Suprapubic skin (tissue), 4 donors: ENCODE data around the gene IGF2R. TPM values are rescaled to one million over a fixed set of nuclear protein-coding genes. Genes with fewer than 3 reads are reported as not detected.
"Not testable (repeated sequence)": the region's sequence is repeated elsewhere in the genome, so short reads cannot be mapped to it uniquely, and the experiment has no call there.

ENCODE experiments used
- DNase-seq, 2 donors: peaks; one replicate each; pipeline ENCODE4 v3.0.0-alpha.2; 2019; ENCODE audit warnings: low spot score in 2 of 2
- H3K27ac ChIP-seq: fragments of 200-600 bp; sonication (generic); one replicate; pipeline ENCODE4 v1.5.1; 2019
- H3K27me3 ChIP-seq: fragments of 200-600 bp; sonication (generic); one replicate; pipeline ENCODE4 v1.5.1; 2019
- H3K36me3 ChIP-seq: fragments of 200-600 bp; sonication (generic); one replicate; pipeline ENCODE4 v1.5.1; 2019
- H3K4me1 ChIP-seq: fragments of 200-600 bp; sonication (generic); one replicate; pipeline ENCODE4 v1.5.1; 2019
- H3K4me3 ChIP-seq: fragments of 200-600 bp; sonication (generic); one replicate; pipeline ENCODE4 v1.5.1; 2019; ENCODE audit warnings: mild to moderate bottlenecking
- H3K9me3 ChIP-seq: fragments of 200-600 bp; sonication (generic); one replicate; pipeline ENCODE4 v1.5.1; 2019
- EP300 ChIP-seq: sonication (generic); formaldehyde crosslinking; IDR thresholded peaks from one replicate; pipeline ENCODE4 v1.6.1; 2017; ENCODE audit warnings: antibody characterized with exemption
- POLR2A ChIP-seq, 2 donors: fragments of 450-650 bp; IDR thresholded peaks; one replicate each; pipeline ENCODE4 v1.6.1; 2017; ENCODE audit warnings: antibody characterized with exemption in 2 of 2, mild to moderate bottlenecking in 2 of 2, moderate library complexity in 2 of 2
- POLR2AphosphoS5 ChIP-seq, 3 donors: sonication (generic); formaldehyde crosslinking; IDR thresholded peaks; one replicate each; pipeline ENCODE4 v1.6.1; 2017; ENCODE audit warnings: antibody characterized with exemption in 3 of 3
- WGBS: methylation state at CpG from one replicate; pipeline ENCODE4 v1.1.5; 2018; 5-methylcytosine and 5-hydroxymethylcytosine counted together
- total RNA-seq, 4 donors: library from RNA; depleted of rRNA; stranded (reverse); fragments of >200 nt; gene quantifications; one replicate each; pipeline ENCODE4 v1.1.0, GENCODE V29; 2016
- TF ChIP-seq, protein P1 (sequence below), 2 donors: fragments of 200-600 bp in 1 of 2; fragments of 450-650 bp in 1 of 2; sonication (generic) in 1 of 2; IDR thresholded peaks; one replicate each; pipeline ENCODE4 v1.5.1; 2016 to 2019; ENCODE audit warnings: antibody characterized with exemption in 2 of 2, mild to moderate bottlenecking in 1 of 2, moderate library complexity in 1 of 2

Gene IGF2R
- total RNA-seq = 100 to 1,000 TPM in 1 of 4 donors, 10 to 100 TPM in 3; 58.2 to 137 (median 90.6) TPM

DNA sequence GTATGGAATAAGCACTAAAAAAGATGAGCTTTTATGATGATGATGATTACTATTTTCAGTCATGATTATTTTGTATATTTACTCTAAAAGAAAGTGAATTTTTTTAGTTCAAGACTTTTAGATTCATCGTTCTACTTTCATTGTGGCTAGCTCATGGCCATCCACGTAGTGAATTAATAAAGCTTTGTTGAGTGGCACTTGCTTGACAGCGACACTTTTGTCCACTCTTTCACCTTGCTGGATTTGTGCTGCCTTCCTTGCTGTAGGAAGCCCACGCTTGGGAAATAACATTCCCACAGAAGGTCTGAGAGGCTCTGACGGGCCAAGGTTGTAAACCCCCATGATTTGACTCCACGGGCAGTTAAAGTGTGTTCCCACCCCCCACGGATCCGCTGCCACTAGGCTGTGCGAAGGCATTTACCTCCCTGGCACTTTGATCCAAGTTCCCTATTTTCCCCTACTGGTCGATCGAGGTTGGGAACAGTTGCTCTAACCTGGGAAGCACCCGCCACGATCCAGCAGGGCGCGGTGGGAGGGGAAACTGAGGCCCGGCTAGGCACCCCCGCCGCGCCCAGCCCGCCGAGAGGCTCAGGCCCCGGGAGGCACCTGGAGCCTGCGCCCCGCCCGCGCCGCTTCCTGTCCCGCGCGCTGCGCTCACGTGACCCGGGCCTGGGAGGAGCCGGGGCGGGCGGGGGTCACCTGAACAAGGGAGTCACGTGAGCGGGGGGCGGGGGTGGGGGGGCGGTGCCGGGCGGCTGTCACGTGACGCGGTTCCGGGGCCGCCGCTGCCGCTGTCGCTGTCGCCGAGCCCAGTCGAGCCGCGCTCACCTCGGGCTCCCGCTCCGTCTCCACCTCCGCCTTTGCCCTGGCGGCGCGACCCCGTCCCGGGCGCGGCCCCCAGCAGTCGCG lies at the start of gene IGF2R:
Gene IGF2R, plus strand, starts transcription at position 788 of the 909 bp plus-strand sequence. CDS start 165 bp downstream, outside the sequence.
- Histone ChIP-seq H3K27me3 (no peaks in the 10 kb centered on the region), H3K9me3 (no peaks in the 10 kb centered on the region), H3K27ac (peak within 1 kb of the TSS; percentile 91), H3K4me1 (peaks cover 27% of the 10 kb centered on the region), H3K4me3 (peak within 1 kb of the TSS; percentile 97), H3K36me3 (no peaks in the 10 kb centered on the region)
- TF ChIP-seq EP300 = no peak
- TF ChIP-seq, protein P1, sequence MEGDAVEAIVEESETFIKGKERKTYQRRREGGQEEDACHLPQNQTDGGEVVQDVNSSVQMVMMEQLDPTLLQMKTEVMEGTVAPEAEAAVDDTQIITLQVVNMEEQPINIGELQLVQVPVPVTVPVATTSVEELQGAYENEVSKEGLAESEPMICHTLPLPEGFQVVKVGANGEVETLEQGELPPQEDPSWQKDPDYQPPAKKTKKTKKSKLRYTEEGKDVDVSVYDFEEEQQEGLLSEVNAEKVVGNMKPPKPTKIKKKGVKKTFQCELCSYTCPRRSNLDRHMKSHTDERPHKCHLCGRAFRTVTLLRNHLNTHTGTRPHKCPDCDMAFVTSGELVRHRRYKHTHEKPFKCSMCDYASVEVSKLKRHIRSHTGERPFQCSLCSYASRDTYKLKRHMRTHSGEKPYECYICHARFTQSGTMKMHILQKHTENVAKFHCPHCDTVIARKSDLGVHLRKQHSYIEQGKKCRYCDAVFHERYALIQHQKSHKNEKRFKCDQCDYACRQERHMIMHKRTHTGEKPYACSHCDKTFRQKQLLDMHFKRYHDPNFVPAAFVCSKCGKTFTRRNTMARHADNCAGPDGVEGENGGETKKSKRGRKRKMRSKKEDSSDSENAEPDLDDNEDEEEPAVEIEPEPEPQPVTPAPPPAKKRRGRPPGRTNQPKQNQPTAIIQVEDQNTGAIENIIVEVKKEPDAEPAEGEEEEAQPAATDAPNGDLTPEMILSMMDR (IDR thresholded peaks at IDR 0.05) = no peak
- TF ChIP-seq POLR2AphosphoS5 (IDR thresholded peaks at IDR 0.05) = no peak
- TF ChIP-seq POLR2A (IDR thresholded peaks at IDR 0.05) = peak in 1 of 2 donors; percentile 62
- 8% methylated on average over 13 of the region's 68 CpGs for WGBS
- peak; percentile 95 to 97 for DNase-seq

DNA sequence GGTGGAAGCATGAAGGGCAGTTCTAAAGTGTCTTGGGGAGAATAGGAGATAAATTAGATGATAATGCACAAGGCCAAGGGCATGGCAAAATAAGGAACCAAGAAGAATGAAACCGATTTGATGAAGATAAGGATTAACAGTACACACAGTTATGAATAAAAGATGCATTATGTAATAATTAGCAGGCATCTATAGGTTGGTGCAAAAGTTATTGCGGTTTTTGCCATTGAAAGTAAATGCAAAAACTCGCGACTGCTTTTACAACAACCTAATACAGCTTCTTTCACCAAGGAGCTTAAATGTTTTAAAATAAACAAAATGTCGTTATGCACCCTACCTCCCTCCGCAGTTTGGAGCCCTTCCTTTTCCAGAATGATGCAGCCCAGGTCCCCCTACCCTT lies 49.1 kb upstream of the IGF2R start:
- 84% methylated on average over 6 of the region's 6 CpGs for WGBS
- no peak for DNase-seq
- Histone ChIP-seq H3K27me3 (no peaks in the 10 kb centered on the region), H3K27ac (no peak overlapping the region), H3K9me3 (no peaks in the 10 kb centered on the region), H3K36me3 (no peaks in the 10 kb centered on the region), H3K4me3 (no peak overlapping the region), H3K4me1 (peaks cover 3% of the 10 kb centered on the region)
- TF ChIP-seq POLR2A (IDR thresholded peaks at IDR 0.05) (no peak), EP300 (no peak), POLR2AphosphoS5 (IDR thresholded peaks at IDR 0.05) (no peak)
- TF ChIP-seq, protein P1 (IDR thresholded peaks at IDR 0.05) = no peak

DNA sequence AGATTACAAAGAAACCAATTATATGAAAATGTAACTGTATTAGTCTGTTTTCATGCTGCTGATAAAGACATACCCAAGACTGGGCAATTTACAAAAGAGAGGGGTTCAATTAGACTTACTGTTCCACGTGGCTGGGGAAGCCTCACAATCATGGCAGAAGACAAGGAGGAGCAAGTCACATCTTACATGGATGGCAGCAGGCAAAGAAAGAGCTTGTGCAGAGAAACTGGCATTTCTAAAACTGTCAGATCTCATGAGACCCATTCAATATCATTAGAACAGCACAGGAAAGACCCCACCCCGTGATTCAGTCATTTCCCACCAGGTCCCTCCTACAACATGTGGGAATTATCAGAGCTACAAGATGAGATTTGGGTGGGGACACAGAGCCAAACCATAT lies 44.7 kb upstream of the IGF2R start:
- H3K9me3 ChIP-seq, H3K4me1 ChIP-seq, DNase-seq, H3K36me3 ChIP-seq, H3K27ac ChIP-seq, H3K4me3 ChIP-seq, H3K27me3 ChIP-seq: not testable (repeated sequence)
- WGBS = 66% methylated on average over 2 of the region's 2 CpGs

GRCh38 chr6:159926542-159927203 lies 42.2 kb upstream of the IGF2R start:
- WGBS = 92% methylated on average over 5 of the region's 5 CpGs
- H3K9me3 ChIP-seq = no peaks in the 10 kb centered on the region
- no peak overlapping the region for H3K4me3 ChIP-seq
- no peaks in the 10 kb centered on the region for H3K4me1 ChIP-seq
- no peak for TF ChIP-seq EP300
- TF ChIP-seq POLR2A (IDR thresholded peaks at IDR 0.05) = no peak
- TF ChIP-seq POLR2AphosphoS5 (IDR thresholded peaks at IDR 0.05) = no peak
- TF ChIP-seq, protein P1 (IDR thresholded peaks at IDR 0.05) = no peak
- no peak for DNase-seq
- H3K27me3 ChIP-seq = no peaks in the 10 kb centered on the region
- H3K36me3 ChIP-seq = no peaks in the 10 kb centered on the region
- no peak overlapping the region for H3K27ac ChIP-seq

GRCh38 chr6:159929819-159930218 lies 39.1 kb upstream of the IGF2R start:
- H3K4me1 ChIP-seq = no peaks in the 10 kb centered on the region
- WGBS = 28% methylated on average over 8 of the region's 8 CpGs
- H3K27ac ChIP-seq = no peak overlapping the region
- no peaks in the 10 kb centered on the region for H3K9me3 ChIP-seq
- no peak for TF ChIP-seq POLR2AphosphoS5 (IDR thresholded peaks at IDR 0.05)
- no peak for TF ChIP-seq POLR2A (IDR thresholded peaks at IDR 0.05)
- no peak for TF ChIP-seq EP300
- no peak for DNase-seq
- no peak overlapping the region for H3K4me3 ChIP-seq
- no peaks in the 10 kb centered on the region for H3K27me3 ChIP-seq
- H3K36me3 ChIP-seq = no peaks in the 10 kb centered on the region

DNA sequence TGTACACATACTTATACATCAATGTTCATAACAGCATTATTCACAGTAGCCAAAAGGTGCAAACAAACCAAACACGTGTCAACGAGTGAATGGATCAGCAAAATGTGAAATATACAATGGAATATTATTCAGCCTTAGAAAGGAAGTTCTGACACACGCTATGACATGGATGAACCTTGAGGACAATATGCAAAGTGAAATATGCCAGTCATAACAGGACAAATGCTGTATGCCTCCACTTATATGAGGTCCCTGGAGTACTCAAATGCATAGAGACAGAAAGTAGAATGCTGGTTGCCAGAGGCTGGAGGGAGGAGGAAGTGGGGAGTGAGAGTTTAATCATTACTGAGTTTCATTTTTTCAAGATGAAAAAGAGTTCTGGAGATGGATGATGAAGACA lies 37.8 kb upstream of the IGF2R start:
- Histone ChIP-seq H3K4me3 (no peak overlapping the region), H3K27me3 (no peaks in the 10 kb centered on the region), H3K4me1 (no peaks in the 10 kb centered on the region), H3K27ac (no peak overlapping the region), H3K36me3 (no peaks in the 10 kb centered on the region), H3K9me3 (no peaks in the 10 kb centered on the region)
- TF ChIP-seq EP300 (no peak), POLR2AphosphoS5 (IDR thresholded peaks at IDR 0.05) (no peak), POLR2A (IDR thresholded peaks at IDR 0.05) (no peak)
- TF ChIP-seq, protein P1 (IDR thresholded peaks at IDR 0.05) = no peak
- no peak for DNase-seq
- WGBS = 77% methylated on average over 3 of the region's 3 CpGs
